Measurements from ENCODE around the gene KIF6.

Gene KIF6

DNA sequence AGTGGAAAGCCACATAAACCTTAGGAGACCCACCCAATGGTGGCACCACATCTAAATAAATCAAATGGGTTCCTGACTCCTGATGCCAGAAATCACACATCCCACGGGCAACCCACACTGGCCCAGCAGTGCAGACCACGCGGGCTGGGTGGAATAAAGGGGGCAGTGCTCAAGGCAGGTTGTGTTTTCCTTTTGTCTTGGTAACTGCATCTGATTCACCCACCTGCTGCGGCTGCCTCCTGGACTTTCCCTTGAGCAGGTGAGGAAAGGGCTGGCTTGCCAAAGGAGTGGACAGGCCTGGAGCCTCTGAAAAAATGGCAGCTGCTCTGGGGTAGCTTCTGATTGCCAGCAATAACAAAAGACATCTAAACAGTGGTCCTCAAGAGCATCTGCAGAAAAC, 283.2 kb downstream of the KIF6 start:
- no peak for DNase-seq

DNA sequence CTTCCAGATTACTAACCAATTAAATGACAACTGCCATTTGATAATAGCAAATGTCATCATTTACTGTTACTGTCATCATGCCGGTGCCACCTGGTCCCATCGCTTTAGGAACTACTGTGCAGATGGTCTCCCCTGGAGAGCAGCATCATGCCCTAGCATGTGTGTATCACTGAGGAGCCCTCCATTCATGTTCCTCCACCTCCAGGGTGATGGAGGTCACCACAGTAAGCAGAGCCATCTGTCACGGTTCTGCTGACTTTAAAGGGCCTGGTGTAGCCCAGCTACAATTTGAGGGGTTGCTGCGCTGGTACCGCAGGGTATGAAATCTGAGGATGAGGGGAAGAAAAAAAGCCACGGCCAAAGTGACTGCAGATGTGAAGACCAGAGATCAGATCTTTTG, 283.9 kb downstream of the KIF6 start:
- no peak for DNase-seq

DNA sequence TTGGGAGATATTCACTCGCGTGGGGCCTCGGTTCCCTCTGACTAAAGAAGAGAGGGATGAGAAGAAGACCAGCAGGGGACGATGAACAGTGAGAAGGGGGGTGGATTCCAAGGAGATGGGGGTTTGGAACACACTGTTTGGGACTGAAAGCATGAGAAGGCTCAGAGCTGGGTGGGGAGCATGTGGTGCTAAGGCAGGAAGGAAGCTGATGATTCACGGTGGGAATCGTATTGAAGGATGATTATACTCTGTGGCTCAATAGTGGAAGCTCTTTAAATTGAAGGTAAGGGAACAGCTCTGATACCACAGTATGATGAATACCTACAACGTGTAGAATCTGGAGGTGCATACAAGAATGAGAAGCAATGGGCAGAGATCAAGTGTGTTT, 285.2 kb downstream of the KIF6 start:
- DNase-seq, result no peak

DNA sequence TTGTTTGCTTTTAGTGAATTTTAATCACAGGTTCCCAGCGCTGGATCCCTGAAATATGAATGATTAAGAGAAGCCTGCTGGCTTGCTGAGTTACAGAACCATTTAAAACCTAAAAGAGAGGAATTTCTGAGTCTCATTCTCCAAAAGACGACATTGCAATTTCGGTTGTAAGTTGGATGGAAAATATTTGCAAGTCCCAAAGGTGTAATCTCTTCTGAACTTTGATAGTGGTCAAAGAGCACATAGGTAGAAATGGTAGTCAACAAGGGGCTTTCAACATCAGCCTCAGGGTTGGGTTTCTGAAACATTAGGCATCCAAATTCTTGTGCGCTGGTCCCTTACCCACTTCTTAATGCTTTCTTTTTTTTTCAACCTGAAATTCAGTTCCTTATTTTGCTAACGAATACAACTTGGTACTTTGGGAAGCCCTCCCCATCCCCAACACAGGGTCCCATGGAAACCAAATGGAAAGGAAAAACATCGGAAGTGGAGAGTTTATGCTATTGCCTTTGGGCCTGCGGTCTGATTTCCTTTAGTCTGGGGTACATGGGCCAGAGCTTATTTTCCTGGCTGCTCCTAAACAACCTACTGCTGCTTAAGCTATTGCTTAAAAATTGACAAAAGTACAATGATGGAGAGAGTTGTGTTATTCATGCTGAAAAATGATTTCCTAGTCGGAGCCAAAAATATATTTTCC, 285.7 kb downstream of the KIF6 start:
- DNase-seq, result no peak

DNA sequence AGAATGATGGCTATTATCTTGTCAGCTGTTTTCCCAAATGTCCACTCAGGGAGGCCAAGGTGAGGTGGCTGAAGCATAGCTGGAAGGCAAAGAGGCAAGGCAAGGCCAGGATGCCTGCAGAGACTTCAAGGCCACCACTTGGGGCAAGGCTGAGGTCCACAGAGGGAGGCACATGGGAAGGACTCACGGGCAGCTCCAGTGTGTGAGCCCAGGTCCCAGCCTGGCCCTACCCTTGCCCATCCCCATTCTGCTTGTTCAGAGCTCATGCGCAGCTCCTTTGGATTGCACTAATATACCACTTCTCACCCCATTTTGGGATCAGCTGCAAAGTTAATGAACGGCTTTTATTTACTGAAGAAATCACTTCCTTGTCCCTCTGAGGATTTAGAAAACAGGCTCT, 291.6 kb downstream of the KIF6 start:
- DNase-seq, result no peak

DNA sequence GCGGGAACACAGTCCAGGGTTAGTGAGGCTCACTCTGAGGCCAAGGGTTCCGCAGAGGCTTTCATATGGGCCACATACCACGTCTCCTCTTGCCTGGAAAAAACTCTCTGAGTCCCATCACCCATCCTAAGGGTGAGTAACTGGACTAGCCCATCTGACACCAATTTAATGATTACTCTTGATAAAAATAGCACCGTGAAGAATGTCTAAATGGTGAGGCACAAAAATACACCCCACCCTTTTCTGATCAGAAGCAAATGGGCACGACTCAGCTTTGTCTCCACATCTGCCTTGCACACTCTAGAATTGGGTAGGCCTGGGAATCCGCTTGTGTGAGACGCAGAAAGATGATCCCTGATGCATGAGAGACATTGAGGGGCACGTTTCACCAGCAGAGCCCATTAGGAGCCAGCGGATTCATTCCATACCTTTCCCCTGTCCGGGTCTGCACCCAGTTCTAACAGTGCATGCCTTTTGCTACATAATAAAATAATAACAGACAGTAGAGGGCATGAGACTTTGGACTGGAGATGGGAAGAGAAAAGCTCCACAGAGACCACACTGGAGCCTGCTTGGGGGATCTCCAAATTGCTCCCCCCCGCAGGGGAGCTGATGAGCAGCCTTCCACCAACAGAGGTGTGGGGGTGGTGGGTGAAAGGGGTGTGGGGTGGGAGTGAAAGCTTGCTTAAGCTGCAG, 292.7 kb downstream of the KIF6 start:
- DNase-seq, result no peak

DNA sequence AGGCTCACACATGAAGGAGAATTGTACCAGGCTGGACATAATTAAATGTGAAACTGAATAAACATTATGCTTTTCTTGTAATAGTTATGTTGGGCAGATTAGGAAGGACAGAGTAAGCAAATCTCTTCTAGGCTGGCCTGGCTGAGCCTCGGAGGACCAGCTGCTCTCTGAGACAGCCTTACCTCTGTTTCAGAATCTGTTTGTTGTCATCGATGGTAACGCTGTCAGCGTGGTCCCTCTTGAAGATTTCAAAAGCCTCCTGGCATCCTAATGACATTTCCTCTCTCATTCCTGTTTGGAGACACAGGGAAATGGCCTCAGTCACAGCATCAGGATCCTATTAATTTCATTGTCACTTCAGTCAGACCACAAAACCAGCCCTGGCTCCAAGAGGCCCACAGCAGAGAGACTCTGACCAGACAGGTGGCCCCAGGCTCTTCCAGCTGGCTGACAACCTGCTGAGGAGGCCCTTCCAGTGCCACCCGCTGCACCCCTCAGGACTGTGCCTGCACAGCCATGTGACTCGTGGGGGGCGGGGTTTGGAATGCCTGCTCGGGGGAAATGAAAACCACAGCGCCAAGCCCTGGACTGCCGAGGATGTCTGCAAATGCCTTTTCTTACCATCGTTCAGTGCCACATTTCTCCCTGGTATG, 294.2 kb downstream of the KIF6 start:
- no peak for DNase-seq

DNA sequence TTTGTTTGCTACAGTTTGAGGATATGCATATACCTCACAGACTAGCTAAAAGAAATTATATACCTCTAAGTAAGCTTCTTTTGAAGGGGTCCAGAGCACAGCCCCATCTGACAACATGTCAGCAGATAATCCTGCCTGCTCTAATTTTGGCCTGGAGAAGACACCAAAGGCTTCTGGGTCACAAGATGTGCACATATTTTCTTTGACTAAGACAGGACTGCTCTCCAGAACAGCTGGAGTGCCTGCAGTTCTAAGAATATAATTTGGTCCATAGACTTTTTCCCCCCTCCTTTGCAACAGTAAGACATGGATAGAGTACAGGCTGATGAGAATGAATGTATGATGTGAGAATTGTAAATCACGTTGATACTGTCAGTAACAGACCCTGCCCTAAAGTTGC, 294.8 kb downstream of the KIF6 start:
- DNase-seq, result no peak

DNA sequence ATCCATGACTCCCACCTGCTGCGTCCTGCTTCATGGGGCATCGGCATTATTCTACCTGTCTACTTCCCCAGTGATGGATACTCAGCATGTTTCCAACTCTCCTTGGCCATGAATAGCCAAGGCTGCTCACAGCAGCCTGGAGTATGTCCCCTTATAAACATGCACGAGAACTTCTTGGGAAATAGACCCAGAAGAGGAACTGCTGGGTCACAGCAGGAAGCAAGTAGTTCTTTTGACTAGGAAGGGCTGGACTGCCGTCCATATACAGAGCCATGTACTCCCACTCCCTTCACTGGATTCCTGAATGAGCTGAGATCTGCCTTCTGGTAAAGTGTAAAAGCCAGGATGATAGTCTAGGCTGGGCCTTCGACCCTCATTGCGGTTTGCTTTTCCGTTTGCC, 296.4 kb downstream of the KIF6 start:
- DNase-seq, result no peak

DNA sequence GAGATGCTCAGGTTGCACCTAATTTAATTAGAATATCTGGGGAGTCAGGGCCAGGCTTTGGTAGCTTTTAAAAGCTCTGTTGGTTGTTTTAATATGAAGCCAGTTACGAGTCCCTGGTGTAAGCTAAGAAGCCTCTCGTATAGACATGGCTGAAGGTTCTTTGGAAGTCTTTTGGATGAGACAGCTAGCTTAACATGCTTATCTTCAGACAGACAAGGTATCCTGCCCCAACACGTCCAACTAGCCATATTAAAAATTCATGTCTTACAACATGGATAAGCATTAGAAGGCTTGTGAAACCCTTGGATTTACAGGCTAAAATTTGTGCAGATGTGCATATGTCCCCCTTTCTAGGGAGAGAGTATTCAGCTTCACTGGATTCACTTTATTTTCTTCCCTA, 297.1 kb downstream of the KIF6 start:
- no peak for DNase-seq

DNA sequence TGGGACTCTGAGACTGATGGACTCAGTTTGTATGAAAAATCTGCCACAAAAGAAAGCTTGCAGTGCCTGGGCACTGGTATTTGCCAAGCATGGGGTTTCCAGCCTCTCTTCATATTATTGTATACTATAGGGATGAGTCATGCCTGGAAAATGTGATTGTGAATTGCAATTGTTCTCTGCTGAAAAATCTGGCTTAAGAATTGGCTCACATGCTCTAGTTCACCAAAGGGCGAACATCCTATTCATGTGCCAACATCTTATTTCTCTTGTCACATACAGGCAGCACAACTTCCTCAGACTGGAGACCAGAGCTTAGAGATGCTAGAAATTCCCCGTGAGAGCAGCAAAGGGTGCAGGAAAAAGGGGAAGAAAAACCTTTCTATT, 299.1 kb downstream of the KIF6 start:
- DNase-seq, result no peak

DNA sequence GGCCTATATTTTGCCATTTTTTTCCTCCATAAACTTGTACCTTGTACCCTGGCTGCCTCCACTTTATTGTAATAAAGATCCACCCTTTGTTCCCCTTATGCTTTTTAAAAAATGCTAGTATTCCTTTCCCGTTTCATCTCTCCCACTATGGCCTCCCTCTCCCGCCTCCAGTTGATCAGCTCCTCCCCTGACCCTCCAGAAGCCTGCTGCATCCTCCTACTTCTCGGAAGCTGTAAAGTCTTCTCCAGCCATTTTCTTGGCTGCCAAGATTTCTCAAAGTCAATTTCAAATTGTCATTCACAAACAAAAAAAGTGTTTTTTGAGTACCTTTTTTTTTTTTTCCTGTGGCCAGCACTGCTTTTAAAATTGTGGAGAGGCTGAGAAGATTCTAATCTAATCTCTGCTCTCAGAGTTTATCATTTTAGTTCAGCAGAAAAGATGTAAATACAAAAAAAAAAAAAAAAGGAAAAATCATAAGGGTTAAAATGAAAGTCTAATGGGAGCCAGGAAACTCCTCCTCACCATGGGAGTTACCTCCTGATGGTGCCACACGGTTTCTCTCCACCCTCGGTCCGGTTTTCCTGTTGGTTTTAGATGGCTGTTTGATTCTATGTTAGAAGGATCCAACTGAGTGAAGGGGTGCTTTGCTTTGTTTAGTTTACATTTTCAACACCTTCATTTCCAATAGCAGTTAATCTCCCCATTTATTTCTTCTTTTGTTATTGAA, 299.7 kb downstream of the KIF6 start:
- no peak for DNase-seq

DNA sequence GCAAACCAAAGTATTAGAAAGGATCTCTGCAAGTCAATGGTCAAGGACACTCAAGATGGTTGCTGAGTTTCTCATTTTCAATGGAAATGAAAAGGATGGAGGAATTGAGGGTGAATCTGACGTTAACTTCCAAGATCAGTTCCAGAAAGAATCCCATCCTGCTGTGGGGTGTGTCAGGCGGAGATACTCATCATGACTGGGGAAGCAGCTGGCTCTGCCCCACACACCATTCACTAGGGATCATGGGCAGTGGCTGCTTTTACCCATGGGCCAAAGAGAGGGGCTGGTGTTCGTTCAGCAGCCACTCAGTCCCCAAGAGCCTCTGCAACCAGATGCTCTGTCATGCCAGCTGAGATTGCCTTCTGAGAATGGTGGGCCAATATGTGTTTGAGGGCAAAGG, 300.4 kb downstream of the KIF6 start:
- DNase-seq, result no peak

DNA sequence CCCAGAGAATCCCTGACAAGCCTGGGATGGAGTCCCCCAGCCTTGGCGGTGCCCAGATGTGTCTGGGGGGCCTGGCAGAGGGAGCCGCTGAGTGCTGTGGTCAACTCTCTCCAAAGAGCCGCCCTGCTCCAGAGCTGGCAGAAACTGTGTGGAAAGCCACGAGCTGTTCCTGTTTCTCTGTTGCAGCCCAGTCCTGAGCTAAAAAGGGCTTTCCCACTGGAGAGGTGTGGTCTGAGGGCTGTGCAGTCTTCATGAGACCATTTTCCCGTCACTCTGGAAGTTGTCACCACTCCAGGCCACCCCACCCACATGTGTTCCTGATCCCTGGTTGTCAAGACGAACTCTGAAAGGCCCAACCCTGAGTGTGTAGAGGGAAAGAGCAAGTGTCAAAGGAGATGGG, 303.0 kb downstream of the KIF6 start:
- DNase-seq, result no peak

DNA sequence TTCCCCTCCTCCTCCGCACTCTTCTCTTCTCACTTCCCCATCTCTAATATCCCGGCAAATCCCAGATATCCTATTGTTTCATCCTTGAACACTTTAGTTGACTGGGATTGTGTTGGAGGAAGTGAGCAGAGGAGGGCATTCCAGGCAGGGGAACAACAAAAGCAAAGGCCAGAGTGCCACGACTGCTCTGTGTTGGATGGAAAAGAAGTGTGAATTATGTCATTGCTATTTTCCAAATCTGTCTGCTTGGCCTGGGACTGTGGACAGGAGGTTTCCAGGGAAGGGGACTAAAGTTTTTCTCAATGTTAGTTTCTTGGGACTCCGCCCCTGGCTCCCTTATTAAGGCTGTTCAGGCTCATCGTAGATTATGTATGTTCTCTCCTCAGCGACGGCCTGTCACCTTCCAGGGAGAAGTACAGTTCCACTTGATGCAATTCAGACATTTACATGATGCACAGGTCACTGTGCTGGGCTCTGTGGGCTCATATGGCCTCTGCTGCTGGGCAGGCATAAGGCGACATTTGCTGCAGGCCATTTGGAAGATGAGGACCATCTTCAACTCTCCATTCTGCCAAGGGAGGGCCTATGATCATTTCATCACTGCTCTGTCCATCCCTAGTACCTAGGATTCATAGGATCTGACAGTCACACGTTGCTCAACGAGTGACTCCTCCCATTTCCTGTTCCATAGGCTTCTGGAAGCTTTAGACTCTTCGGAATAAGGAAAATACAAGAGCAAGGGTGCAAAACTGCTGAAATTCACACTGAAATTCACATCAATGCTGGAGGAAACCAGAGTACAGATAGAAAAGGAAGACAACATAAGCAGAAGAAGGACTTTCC, 303.6 kb downstream of the KIF6 start:
- DNase-seq, result no peak

DNA sequence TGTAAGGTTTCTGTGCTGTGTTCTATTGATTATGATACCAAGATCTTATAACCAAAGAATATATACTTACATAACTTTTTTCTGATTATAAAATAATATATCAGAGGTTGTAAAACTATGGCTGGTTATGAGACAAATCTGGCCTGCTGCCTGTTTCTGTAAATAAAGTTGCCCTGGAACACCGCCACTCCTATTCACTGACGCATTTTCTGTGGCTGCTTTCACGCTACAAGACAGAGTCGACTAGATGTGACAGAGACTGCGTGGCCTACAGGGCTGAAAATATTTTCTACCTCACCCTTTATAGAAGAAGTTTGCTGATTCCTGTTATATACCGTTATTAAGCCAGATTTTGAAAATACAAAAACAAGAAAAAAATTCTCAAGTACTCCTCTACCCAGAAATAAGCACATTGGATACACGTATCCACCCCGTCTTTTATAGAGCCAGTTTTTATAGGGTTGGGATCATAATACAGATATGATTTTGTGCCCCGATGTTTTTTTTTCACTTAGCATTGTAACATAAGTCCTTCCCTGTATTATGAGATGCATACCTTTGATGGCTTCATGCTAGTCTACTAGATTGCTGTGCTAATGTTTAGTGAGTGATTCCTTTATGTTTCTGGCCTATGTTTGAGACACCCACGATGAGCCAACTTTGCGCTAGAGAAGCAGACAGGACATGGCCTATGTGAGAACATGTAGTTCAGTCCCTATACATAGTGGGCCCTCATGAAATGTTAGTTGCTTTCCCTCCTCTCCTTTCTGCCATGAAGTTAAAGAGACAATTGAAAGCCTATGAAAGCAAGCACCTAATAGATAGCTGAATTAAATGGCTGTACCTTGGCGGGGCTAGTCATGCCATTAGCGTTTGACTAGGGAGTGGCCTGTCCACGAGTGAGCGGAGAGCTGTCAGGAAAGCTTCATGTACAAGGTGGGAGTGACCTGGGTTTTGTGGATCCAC, 304.6 kb downstream of the KIF6 start:
- no peak for DNase-seq

DNA sequence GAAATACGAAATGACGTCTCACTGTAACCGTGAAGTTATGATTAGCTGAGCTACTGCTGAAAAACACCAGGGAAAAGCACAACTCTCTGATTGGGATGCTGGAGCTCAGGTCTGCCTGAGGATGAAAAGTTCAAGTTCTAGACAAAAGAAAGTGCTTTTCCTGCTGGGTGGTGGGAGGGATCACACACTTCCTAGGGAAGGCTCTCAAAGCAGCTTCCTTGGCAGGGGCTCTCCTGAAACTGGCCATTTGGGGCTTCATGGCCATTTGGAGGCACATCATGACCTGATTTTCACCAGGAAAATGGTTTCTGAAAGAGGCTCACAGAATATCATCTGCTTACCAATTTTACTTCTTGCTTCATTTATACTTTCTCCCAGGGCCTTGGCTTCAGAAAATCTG, 305.6 kb downstream of the KIF6 start:
- no peak for DNase-seq

DNA sequence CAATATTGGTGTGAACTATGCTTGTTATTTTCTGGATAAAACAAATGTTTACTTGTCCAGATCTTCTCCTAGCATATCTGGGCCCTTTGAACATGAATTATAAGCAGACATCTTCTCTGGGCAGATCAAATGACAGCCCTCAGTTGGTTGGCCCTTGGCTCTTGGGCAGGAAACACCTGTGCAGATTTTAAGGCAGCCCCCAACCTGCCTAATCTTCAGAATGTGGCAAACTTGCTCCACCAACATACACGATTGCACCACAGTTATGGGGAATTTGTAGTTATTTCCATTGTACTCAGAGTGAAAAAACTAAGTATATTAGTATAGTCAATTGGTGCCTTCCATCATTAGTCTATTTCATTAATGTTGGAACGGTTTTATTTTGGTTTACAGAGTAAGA, 307.8 kb downstream of the KIF6 start:
- no peak for DNase-seq

DNA sequence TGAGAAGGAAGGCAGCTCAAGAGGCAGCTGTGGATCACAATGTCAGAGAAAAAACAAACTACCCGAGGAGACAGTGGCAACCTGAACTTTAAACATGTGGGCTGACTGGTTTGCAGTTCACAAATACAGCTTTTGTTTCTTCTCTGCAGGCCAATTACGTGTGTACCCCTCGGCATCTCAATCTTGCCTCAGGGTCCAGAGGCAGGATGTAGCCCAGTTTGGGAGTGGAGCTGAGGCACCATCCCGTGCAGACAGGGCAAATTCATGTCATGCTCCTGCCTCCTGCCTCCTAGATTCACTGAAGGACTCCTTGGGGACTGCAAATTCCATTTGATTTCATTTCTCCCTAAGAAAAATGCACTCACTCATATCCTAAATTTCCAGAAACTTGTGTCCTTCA, 308.5 kb downstream of the KIF6 start:
- DNase-seq, result no peak

DNA sequence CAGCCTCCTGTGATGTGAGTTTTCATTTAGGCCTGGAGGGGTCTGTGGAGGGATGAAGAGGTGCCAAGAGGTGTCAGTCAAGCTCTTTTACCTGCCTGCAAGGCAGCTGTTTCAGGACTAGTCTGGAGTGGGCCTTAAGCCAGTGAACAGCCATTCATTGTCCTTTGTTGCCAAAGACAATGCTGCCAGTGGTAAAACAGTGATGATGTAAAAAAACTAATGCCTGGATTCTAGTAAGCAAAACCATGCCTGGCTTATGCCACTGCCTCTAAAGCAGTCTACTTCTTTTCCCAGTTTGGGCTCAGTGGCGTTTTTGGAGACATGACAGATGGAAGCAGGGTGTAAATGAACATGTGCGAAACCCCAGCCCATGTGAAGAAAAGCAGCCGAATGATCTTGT, 309.2 kb downstream of the KIF6 start:
- no peak for DNase-seq

DNA sequence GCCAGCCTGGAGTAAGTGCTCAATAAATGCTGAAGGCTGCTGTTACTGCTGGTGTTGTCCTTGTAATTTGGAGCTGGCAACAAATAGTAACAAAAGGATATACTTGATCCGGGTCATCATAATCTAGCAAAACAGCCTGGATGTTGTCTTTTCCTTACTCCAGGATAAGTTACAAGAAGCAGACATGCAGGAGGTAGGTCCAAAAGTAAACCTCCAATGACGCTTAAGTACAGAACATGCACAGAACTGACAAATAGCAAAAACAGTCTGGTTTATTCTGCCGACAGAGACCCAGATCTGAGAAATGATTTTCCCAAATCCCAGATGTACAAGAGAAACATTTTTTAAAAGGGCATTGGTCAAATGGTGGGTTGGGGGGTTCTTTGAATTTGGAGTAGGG, 309.7 kb downstream of the KIF6 start:
- DNase-seq, result no peak

DNA sequence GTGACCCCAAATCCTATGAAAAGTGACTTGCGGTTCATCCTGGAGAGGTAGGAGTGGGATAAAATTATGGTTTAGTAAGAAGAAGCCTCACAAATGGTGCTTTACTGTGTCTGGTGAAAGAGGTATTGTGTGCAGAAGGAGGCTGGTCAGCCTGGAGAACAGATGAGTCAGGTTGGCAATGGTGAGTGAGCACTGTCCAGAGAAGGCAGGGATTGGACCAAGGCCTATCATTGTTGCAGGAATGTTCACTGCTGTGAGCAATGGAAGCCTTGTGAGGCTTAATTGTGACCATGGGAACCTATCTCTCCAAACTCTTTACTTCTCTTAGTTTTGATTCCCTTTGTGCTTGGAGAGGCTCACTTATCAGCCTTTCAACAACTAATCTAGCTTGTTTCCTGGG, 313.7 kb downstream of the KIF6 start:
- no peak for DNase-seq

All from NK-92 treated with Interleukin-12 subunit alpha and Interleukin-12 subunit beta, amount 100 ng/mL, for 24 hours (cell line).